22Rv1 (cell line): ENCODE results near the gene RAP1GAP2.

Experiments used
- H3K27ac ChIP-seq: fragments of 450-650 bp; 2 replicates; pipeline ENCODE4 v1.5.1; 2017
- ZFX ChIP-seq: fragments of 450-650 bp; IDR thresholded peaks from 2 replicates; pipeline ENCODE4 v1.6.1; 2017; ENCODE audit warnings: antibody characterized with exemption, borderline replicate concordance
- TF ChIP-seq, protein P1 (sequence below): fragments of 450-650 bp; IDR thresholded peaks from 2 replicates; pipeline ENCODE4 v1.5.1; 2017; ENCODE audit warnings: mild to moderate bottlenecking

Gene RAP1GAP2

DNA sequence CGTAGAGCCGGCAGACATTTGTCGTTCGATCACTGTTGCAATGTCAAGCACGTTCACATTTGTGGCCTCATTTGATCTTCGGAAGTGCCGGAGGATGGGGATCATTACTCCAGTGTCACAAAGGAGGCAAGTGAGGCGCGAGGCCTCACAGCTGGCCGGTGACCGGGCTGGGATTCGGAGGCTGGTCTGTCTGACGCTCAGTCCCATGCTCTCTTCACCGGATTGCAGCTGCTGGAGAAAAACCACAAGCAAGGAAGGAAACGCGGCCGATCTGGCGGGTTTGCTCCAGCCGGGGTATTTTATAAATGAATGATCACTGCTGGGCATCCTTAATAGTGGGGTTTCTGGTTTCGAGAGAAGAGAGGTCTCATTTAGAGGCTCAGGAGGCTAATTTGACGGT is 139.4 kb downstream of the RAP1GAP2 start:
- TF ChIP-seq, protein P1, sequence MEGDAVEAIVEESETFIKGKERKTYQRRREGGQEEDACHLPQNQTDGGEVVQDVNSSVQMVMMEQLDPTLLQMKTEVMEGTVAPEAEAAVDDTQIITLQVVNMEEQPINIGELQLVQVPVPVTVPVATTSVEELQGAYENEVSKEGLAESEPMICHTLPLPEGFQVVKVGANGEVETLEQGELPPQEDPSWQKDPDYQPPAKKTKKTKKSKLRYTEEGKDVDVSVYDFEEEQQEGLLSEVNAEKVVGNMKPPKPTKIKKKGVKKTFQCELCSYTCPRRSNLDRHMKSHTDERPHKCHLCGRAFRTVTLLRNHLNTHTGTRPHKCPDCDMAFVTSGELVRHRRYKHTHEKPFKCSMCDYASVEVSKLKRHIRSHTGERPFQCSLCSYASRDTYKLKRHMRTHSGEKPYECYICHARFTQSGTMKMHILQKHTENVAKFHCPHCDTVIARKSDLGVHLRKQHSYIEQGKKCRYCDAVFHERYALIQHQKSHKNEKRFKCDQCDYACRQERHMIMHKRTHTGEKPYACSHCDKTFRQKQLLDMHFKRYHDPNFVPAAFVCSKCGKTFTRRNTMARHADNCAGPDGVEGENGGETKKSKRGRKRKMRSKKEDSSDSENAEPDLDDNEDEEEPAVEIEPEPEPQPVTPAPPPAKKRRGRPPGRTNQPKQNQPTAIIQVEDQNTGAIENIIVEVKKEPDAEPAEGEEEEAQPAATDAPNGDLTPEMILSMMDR = no peak
- no peak for TF ChIP-seq ZFX
- no peak overlapping the region for H3K27ac ChIP-seq

DNA sequence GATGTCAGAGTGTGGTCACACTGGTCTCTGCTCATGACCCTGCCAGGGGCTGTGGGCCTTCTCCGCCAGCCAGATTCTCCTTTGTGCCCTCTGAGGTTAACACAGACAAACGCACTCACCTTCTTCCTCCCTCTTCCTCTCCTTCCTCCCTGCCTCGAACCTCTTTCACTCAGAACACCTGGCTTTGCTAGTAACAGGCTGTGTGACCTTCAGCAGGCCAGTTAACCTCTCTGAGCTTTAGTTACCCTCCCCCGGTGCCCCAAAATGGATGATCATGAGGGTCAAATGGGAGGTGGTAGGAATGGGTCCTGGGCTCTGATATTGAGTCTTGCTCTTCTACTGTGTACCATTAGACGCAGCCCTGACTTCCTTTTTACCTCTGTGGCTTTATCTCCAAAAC is 140.1 kb downstream of the RAP1GAP2 start:
- H3K27ac ChIP-seq = no peak overlapping the region
- TF ChIP-seq, protein P1 = no peak
- no peak for TF ChIP-seq ZFX

DNA sequence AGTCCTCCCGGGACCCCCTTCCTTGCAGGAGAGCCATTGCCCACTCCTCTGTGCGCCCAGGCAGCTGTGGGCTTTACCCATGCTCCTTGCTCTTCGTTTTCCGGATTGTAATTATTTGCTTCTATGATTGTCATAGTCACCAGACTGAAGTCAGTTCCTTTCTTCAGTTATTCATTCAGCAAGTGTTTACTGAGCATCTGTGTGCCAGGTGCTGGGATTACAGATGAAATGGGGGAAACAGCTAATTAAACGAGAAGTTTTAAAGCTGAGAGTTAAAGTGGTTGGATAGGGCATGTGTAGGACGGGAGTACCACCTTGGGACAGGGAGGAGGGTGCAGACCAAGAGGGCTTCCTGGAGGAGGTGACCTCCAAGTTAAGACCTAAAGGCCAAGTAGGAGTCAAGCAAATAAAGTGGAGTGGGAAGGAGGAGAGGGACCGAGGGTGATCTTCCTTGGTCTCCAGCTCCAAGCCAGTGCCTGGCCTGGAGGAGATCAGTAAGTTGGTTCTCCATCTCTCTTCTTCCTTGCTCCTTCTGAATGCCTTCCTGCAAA is 140.6 kb downstream of the RAP1GAP2 start:
- no peak overlapping the region for H3K27ac ChIP-seq
- TF ChIP-seq, protein P1 = no peak
- no peak for TF ChIP-seq ZFX

DNA sequence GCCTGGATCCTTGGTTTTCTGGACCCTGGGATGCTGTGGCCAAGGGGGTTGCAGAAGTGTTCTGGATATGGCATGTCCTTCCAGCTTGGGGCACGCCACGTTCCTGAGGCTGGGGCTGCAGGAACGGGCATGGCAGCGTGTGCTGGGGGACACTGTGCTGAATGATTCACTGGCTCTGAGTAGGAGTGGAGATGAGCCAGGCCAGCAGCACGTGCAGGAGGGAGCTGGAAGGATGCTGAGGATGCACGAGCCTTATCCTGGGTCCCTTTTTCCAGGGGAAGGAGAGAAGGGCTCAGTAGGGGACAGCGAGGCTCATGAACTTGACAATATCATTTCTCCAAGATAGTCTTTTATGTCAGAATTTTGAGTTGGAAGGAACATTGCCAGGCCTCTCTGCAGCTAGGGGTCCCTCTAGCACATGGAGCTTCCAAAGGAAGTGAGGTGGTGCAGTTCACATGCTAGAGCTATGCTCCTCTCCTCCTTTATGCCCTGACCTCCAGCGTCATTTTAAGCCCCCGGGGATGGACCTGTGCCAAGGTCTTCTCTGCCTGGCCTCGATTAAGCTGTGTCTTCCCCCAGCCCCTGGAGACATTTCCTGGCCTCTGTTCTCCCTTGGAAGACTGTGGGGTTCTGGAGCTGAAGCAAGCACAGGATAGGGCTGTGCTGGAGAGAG is 141.2 kb downstream of the RAP1GAP2 start:
- H3K27ac ChIP-seq = no peak overlapping the region
- no peak for TF ChIP-seq ZFX
- TF ChIP-seq, protein P1 = no peak

DNA sequence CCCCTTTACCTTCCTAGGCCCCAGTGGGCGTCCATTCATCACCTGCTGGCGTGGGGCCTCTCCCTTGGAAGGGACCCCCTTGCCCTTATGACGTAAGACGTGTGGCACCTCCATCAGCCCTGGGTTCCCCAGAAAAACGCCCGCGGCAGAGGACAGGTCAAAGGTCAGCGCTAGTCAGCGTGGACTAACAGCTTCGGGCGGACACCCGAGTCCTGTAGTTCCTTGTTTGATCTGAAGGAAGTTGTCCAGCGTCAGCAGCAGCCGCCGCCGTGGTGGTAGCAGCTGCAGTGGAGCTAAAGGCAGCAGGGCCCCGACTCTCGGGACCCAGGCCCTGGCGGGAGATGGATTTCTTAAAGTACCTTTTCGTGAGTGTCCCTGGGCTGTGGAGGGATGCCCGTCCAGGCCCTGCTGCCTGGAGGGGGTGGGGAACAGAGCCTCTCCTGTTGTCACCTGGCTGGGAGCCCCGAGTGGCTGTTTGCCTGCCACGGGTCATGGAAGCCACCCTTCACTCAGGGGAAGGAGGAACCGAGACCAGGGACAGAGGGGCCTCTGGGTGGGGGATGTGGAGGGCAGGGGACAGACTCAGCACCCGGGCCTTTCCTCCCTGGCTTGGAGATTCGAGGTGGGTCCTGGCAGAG is 143.6 kb downstream of the RAP1GAP2 start:
- TF ChIP-seq, protein P1 = no peak
- no peak for TF ChIP-seq ZFX
- no peak overlapping the region for H3K27ac ChIP-seq

DNA sequence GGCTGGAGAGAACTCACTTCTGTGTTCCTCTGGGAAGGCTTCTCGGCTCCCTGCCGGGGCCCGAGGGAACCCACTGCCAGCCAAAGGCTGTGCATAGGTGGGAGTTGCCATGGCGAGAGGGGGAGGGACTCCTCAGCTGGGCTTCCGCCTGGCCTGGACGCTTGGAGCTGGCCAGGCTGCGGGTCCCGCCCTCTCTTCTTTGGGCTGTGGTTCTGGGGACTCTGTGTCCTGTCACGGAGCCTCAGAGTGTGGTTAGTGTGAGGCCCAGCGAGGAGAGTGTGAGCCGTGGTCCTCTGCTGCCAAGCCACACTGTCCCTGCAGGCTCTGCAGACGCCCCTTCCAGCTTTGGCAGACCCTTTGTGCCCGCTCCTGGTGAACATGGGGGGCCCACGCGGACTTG is 144.1 kb downstream of the RAP1GAP2 start:
- H3K27ac ChIP-seq = no peak overlapping the region
- TF ChIP-seq ZFX = no peak
- TF ChIP-seq, protein P1 = no peak

DNA sequence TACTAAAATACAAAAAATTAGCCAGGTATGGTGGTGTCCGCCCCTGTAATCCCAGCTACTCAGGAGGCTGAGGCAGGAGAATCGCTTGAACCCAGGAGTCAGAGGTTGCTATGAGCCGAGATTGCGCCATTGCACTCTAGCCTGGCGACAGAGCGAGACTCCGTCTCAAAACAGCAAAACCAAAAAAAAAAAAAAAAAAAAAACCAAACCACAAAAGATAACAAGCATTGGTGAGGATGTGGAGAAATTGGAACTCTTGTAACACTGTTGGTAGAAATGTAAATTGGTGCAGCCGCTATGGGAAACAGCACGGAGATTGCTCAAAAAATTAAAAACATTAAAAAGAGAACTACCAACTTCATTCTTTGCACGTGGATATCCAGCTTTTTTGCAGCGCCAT is 147.7 kb downstream of the RAP1GAP2 start:
- TF ChIP-seq ZFX = no peak
- TF ChIP-seq, protein P1 = no peak
- no peak overlapping the region for H3K27ac ChIP-seq
